Measurements from ENCODE around the gene LRRC47.

- TF ChIP-seq POLR2A (IDR thresholded peaks at IDR 0.05) (no peak), CTCF (IDR thresholded peaks at IDR 0.05) (no peak)
These were observed 12.4 kb downstream of the LRRC47 start for GRCh38 chr1:3783651-3784474.
